DND-41 (cell line): ENCODE measurements around the gene GRB7.

Experiments
- ATAC-seq: fragments of 200-7000 bp; cut with Tn5 transposase; 3 replicates; pipeline ENCODE4 v1.9.1; 2021; ENCODE audit warnings: low read depth; ENCODE audit not compliant: insufficient read depth
- DNase-seq: peaks from one replicate; pipeline ENCODE4 v3.0.0-alpha.2; 2020
- H2AFZ ChIP-seq: 2 replicates; pipeline ENCODE4 v1.6.0; 2012; ENCODE audit warnings: low read depth, low read length
- H3K27ac ChIP-seq: 2 replicates; pipeline ENCODE4 v1.5.1; 2012; ENCODE audit warnings: low read length, inconsistent platforms
- H3K27me3 ChIP-seq: fragments of 200-600 bp; sonication (generic); 2 replicates; pipeline ENCODE4 v1.6.0; 2012; ENCODE audit warnings: low read length, mild to moderate bottlenecking, inconsistent platforms; ENCODE audit not compliant: insufficient read depth, poor library complexity
- H3K36me3 ChIP-seq: 2 replicates; pipeline ENCODE4 v1.5.1; 2012; ENCODE audit warnings: low read length, inconsistent platforms; ENCODE audit not compliant: insufficient read depth
- H3K4me1 ChIP-seq: 2 replicates; pipeline ENCODE4 v1.5.1; 2012; ENCODE audit warnings: mild to moderate bottlenecking, low read length; ENCODE audit not compliant: insufficient read depth
- H3K4me2 ChIP-seq: 2 replicates; pipeline ENCODE4 v1.6.0; 2012; ENCODE audit warnings: mild to moderate bottlenecking, moderate library complexity, low read length, inconsistent platforms; ENCODE audit not compliant: insufficient read depth
- H3K4me3 ChIP-seq, 2 experiments: fragments of 200-600 bp in 1 of 2; shearing (Covaris generic) in 1 of 2; 2 replicates each; pipeline ENCODE4 v1.5.1; 2012 to 2016; ENCODE audit warnings: inconsistent platforms in 2 of 2, low read length in 2 of 2, mild to moderate bottlenecking in 2 of 2, low read depth in 1 of 2, moderate library complexity in 1 of 2
- H3K79me2 ChIP-seq: 2 replicates; pipeline ENCODE4 v1.6.0; 2012; ENCODE audit warnings: low read length, inconsistent platforms; ENCODE audit not compliant: insufficient read depth
- H3K9ac ChIP-seq: 2 replicates; pipeline ENCODE4 v1.6.0; 2012; ENCODE audit warnings: low read depth, mild to moderate bottlenecking, inconsistent platforms, low read length, moderate library complexity
- H3K9me3 ChIP-seq: 2 replicates; pipeline ENCODE4 v1.5.1; 2012; ENCODE audit warnings: low read length, moderate library complexity, mild to moderate bottlenecking, inconsistent platforms; ENCODE audit not compliant: insufficient read depth, severe bottlenecking
- H4K20me1 ChIP-seq: 2 replicates; pipeline ENCODE4 v1.6.0; 2012; ENCODE audit warnings: low read length; ENCODE audit not compliant: insufficient read depth
- CTCF ChIP-seq: IDR thresholded peaks from 2 replicates; pipeline ENCODE4 v1.5.1; 2012; ENCODE audit warnings: borderline replicate concordance, low read length, moderate library complexity, mild to moderate bottlenecking; ENCODE audit not compliant: poor library complexity, severe bottlenecking; ENCODE audit errors: extremely low read depth
- EZH2 ChIP-seq: IDR thresholded peaks from 3 replicates; pipeline ENCODE4 v1.6.1; 2012; ENCODE audit warnings: borderline replicate concordance, low read depth, mild to moderate bottlenecking, moderate library complexity, low read length, inconsistent platforms; ENCODE audit not compliant: severe bottlenecking

GRB7 gene

GRCh38 chr17:39726617-39727016 lies 11.1 kb upstream of the GRB7 start:
- Histone ChIP-seq H3K4me2 (no peak overlapping the region), H3K27ac (no peak overlapping the region), H4K20me1 (peaks cover 4% of the 10 kb centered on the region; the same call in 1 of the 2 replicates), H3K4me1 (peaks cover 21% of the 10 kb centered on the region), H3K27me3 (no peaks in the 10 kb centered on the region), H3K9ac (no peak overlapping the region), H3K9me3 (no peaks in the 10 kb centered on the region), H3K79me2 (peaks cover 14% of the 10 kb centered on the region), H2AFZ (no peak overlapping the region), H3K36me3 (peaks cover 23% of the 10 kb centered on the region), H3K4me3 (no peak overlapping the region)
- ATAC-seq (no peak), DNase-seq (no peak)
- TF ChIP-seq CTCF (no peak), EZH2 (no peak)

- H2AFZ ChIP-seq = no peak overlapping the region
- DNase-seq = no peak
- H3K27me3 ChIP-seq = no peaks in the 10 kb centered on the region
- no peak for ATAC-seq
- H3K36me3 ChIP-seq = peaks cover 23% of the 10 kb centered on the region
- H3K79me2 ChIP-seq = peaks cover 14% of the 10 kb centered on the region
- no peak overlapping the region for H3K27ac ChIP-seq
- no peaks in the 10 kb centered on the region for H3K9me3 ChIP-seq
- H3K9ac ChIP-seq = no peak overlapping the region
- H3K4me3 ChIP-seq = no peak overlapping the region
- no peak for TF ChIP-seq CTCF
- no peak for TF ChIP-seq EZH2
- no peak overlapping the region for H3K4me2 ChIP-seq
- H4K20me1 ChIP-seq = peaks cover 4% of the 10 kb centered on the region; the same call in 1 of the 2 replicates
- H3K4me1 ChIP-seq = peaks cover 21% of the 10 kb centered on the region
Measured at GRCh38 chr17:39727556-39727955, 10.2 kb upstream of the GRB7 start.

- ATAC-seq (no peak), DNase-seq (no peak)
- Histone ChIP-seq H3K36me3 (peaks cover 23% of the 10 kb centered on the region), H3K79me2 (peaks cover 14% of the 10 kb centered on the region), H4K20me1 (peaks cover 4% of the 10 kb centered on the region; the same call in 1 of the 2 replicates), H2AFZ (no peak overlapping the region), H3K27me3 (no peaks in the 10 kb centered on the region), H3K4me2 (peak overlapping the region; percentile 99), H3K27ac (peak overlapping the region; percentile 78), H3K4me3 (peak overlapping the region; percentile 69 to 93), H3K9me3 (no peaks in the 10 kb centered on the region), H3K4me1 (peaks cover 21% of the 10 kb centered on the region), H3K9ac (peak overlapping the region; percentile 74)
- TF ChIP-seq CTCF (no peak), EZH2 (no peak)
Measured at GRCh38 chr17:39729280-39729851, 8.4 kb upstream of the GRB7 start.
